ENCODE data around the gene TRIM52.
"Not testable (repeated sequence)": the region's sequence is repeated elsewhere in the genome, so short reads cannot be mapped to it uniquely, and the experiment has no call there.

Gene TRIM52

DNA sequence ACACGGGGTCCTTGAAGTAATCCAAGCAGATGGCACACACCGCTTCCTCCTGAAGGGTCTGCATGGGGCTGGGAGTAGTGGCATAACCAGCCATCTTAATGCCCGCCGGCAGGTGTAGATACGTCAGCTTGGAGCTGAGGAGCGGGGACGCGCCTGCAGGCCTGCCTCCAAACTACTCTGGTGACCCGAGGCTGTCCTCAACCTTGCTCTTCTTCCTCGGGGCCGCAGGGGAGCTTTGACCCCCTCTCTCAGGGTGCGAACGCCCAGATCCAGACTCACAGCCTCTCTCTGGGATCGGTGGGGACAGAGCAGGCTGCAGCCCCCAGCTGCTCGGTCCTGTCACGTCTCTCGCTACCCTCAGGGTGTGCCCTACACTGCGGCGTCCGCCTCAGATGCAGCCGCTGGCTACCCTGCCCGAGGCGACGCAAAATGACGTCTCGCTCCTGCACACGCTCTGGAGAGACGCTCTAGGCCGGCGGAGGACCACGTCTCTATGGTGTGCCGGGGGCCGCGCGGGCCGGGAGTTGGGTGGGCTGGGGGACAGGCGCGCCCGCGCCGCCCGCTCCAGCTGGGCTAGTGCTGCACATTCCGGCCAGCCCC is at the start of gene TRIM52:
Gene TRIM52 (minus strand): TSS at position 424 of the 600 bp plus-strand sequence. CDS start 330 bp downstream, at position 94.
- Histone ChIP-seq H3K4me1 (ENCODE audit: insufficient read depth, low read length) (no peaks in the 10 kb centered on the region), H3K9me3 (ENCODE audit: control insufficient read depth, insufficient read depth, low read length) (no peaks in the 10 kb centered on the region), H3K9ac (ENCODE audit: low read depth, low read length) (peak within 1 kb of the TSS; percentile 90), H3K36me3 (ENCODE audit: insufficient read depth, low read length) (peaks cover 3% of the 10 kb centered on the region; the same call in 1 of the 2 replicates)

DNA sequence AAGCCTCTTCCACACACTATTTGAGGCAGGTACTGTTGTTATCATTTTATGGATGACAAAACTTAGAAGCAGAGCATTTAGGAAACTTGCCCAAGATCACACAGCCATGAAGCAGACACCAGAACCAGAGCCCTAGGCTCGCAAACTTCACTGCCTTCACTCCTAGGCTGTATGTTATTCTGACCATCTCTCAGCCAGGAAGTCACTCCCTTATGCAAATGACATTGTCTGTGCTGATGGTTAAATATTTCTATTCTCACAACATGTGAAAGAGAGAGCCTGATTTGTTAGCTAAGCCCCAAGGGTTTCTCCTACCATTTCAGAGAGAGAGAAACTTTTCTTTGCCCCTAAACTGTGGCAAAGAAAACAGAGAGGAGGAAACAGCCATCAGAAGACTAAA is 26.4 kb upstream of the TRIM52 start:
- not testable (repeated sequence) for H3K36me3 ChIP-seq (ENCODE audit: insufficient read depth, low read length)

DNA sequence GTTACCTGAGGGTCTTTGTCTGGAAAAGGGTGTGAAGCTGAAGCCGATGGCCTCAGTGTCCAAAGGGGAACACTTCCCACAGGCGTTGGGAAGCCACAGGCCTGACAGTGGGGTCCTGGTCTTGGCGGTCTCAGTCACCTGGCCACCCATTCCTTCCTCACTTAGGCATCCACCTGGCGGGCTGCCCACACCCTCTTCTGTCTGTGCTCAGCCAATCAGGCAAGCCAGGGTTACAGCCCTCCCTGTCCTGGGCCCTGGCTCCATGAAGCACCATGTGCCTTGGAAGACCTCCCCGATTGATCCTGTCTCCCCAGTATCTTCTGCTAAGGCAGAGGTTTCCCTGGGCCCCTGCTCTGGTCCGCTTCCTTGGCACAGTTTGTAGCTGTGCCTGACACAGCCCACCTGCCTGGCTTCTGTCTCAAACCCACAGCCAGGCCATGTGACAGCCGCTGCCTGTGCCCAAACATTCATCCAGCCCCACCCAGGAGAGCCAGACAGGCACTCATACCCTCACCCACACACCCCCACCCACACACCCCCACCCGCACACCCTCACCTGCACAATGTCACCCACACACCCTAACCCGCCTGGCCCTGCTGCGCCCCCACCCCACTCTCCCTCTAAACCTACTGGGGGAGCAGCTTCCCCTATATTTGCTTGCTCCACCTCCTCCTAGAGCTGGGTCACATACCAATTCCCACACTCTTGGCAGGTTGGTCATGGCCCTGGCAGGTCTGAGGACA is 25.2 kb upstream of the TRIM52 start:
- H3K36me3 ChIP-seq (ENCODE audit: insufficient read depth, low read length); H3K9ac ChIP-seq (ENCODE audit: low read depth, low read length); H3K9me3 ChIP-seq (ENCODE audit: control insufficient read depth, insufficient read depth, low read length); H3K4me1 ChIP-seq (ENCODE audit: insufficient read depth, low read length): not testable (repeated sequence)

More for the DNA sequence above, 26.4 kb upstream of the TRIM52 start:
- H3K4me1 ChIP-seq (ENCODE audit: insufficient read depth, low read length); H3K9ac ChIP-seq (ENCODE audit: low read depth, low read length); H3K9me3 ChIP-seq (ENCODE audit: control insufficient read depth, insufficient read depth, low read length): not testable (repeated sequence)

DNA sequence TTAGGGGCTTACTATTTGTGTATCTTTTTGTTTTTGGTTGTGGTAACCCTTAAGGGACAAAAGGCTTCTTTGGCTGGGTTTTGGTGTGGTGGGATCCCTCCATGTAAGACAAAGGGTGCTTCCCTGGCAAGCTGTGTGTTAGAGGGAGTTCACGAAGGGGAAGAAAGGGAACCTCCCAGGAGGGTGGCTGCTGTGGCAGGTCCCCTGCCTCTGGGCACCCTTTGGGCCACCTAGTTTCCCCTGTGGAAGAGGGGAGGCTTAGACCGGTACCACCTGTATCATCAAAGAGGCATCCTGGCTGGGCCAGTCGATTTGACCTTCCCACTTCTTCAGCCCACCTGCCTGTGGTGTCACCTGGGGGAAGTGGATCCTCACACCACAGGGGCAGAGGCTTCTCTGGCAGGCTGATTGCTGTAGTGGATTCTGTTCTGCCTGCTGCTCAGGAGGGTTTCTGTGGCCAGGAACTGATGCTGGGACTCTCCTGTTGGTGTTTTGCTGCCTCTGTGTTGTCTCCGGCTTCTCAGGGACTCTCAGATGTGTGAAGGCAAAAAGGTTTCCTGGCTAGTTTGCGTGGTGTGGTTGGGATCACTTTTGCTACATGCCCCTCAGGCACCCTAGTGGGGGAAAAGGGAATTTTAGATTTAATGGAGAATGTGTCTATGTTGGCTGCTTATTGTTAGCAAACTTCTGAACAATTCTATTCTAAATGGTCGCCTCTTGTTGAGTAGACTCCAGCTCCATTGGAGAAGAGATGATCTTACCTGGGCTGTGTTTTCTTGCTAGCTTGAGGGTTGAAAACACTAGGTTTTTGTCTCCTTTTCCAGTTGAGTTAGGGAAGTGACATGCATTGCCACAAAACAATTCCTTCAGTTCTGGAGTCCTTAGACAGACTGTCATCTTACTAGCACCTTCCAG is 23.2 kb upstream of the TRIM52 start:
- H3K4me1 ChIP-seq (ENCODE audit: insufficient read depth, low read length); H3K9ac ChIP-seq (ENCODE audit: low read depth, low read length); H3K36me3 ChIP-seq (ENCODE audit: insufficient read depth, low read length); H3K9me3 ChIP-seq (ENCODE audit: control insufficient read depth, insufficient read depth, low read length): not testable (repeated sequence)

DNA sequence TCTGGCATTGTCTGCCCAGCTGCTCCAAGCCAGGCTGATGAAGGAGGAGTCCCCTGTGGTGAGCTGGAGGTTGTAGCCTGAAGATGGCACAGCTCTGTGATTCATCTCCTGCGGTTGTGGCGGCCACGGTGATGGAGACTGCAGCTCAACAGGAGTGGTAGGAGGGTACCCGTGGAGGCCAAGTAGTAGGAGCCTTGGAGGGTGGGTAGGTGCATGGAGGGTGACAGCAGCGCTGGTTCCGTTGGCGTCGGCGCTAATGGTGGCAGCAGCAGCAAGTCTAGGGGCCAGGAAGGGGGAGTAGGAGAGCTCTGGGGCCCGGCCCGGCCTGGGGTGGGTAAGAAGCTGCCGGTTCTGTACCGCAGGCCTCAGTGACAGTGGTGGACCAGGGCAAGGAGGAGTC is 22.4 kb upstream of the TRIM52 start:
- Histone ChIP-seq H3K4me1 (ENCODE audit: insufficient read depth, low read length) (no peaks in the 10 kb centered on the region), H3K9me3 (ENCODE audit: control insufficient read depth, insufficient read depth, low read length) (no peaks in the 10 kb centered on the region), H3K36me3 (ENCODE audit: insufficient read depth, low read length) (no peaks in the 10 kb centered on the region), H3K9ac (ENCODE audit: low read depth, low read length) (no peak overlapping the region)

DNA sequence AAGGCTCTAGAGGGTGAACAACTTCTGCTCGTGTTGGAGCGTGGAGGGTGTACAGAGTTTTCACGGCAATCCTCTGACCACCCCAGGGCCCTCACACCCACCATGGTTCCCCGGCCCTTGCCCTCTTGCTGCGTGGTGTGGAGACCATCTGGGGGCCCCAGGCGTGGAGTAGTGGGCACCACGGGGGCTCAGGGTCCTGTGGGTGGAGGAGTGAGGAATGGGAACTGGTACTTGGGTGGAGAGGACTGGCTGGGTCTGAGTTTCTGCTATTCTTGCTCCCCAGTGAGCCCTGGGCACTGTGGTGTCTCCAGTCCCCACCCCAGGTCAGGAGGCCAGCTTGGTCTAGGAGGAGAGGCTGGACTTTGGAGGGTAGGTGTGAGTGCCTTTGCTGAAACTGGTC is 21.9 kb upstream of the TRIM52 start:
- Histone ChIP-seq H3K9ac (ENCODE audit: low read depth, low read length) (no peak overlapping the region), H3K4me1 (ENCODE audit: insufficient read depth, low read length) (no peaks in the 10 kb centered on the region), H3K36me3 (ENCODE audit: insufficient read depth, low read length) (no peaks in the 10 kb centered on the region), H3K9me3 (ENCODE audit: control insufficient read depth, insufficient read depth, low read length) (no peaks in the 10 kb centered on the region)

DNA sequence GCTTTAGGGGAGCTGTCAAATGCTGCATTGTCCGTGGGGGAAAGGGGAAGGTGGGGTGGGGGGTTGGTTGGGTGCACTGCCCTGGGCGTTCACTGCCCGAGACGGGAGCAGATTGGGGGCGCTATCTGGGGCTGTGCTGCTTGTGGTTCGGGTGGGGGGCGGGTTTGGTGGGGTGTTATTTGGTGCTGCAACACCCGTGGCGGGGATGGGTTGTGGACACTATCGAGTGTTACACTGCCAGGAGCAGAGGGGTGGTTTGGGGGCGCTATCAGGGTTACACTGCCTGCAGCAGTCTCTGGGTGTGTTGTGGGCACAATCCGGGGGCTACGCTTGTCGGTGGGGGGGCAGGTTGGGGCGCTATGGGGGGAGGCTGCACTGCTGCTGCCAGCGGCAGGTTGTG is 21.5 kb upstream of the TRIM52 start:
- H3K9ac ChIP-seq (ENCODE audit: low read depth, low read length); H3K9me3 ChIP-seq (ENCODE audit: control insufficient read depth, insufficient read depth, low read length); H3K36me3 ChIP-seq (ENCODE audit: insufficient read depth, low read length); H3K4me1 ChIP-seq (ENCODE audit: insufficient read depth, low read length): not testable (repeated sequence)

DNA sequence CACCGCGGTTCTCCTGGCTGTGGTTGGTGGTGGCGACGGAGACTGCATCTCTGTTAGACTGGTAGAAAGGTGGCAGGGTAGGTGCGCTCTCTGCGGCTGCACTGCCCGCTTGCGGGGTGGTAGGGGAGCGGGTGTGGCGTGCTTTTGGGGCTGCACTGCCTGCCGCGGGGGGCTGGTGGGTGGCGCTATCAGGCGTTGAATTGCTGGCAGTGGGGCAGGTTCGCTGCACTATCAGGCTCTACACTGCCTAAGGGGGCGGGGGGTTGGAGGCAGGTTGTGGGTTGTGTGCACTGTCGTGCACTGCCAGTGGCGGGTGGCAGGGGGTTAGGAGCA is 21.0 kb upstream of the TRIM52 start:
- H3K4me1 ChIP-seq (ENCODE audit: insufficient read depth, low read length), result no peaks in the 10 kb centered on the region
- H3K9ac ChIP-seq (ENCODE audit: low read depth, low read length), result peak overlapping the region; percentile 98; the same call in 1 of the 2 replicates
- no peaks in the 10 kb centered on the region for H3K9me3 ChIP-seq (ENCODE audit: control insufficient read depth, insufficient read depth, low read length)
- H3K36me3 ChIP-seq (ENCODE audit: insufficient read depth, low read length), result no peaks in the 10 kb centered on the region

DNA sequence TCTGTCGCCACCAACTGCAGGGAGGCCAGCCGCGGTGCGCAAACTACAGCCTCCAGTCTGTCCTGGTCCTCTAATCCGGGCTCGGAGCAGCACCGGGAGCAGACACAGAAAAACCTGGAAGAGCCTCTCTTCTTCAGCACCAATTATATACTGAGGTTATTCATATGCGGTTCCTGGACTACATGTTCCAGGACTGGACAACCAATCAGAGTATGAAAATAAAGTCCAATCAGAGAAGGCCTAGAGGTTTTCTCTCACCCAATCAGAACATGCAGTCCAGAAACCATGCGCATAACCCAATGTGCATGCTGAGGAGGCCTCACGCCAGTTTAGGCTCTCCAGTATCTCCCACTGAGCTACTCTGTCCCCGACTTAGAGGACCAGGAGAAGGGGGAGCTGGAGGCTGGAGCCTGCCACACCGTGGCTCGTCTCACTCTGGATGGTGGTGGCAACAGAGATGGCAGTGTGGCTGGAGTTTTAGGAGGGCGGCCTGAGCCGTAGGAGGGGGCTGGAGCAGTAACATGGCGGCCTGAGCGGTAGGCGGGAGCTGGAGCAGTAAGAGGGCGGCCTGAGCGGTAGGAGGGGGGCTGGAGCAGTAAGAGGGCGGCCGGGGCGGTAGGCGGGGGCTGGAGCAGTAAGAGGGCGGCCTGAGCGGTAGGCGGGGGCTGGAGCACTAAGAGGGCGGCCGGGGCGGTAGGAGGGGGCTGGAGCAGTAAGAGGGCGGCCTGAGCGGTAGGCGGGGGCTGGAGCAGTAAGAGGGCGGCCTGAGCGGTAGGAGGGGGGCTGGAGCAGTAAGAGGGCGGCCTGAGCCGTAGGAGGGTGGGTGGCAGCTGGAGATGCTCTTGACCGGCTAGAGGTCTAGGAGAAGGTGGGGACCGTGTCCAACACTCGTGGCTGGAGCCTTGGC is 20.4 kb upstream of the TRIM52 start:
- Histone ChIP-seq H3K4me1 (ENCODE audit: insufficient read depth, low read length) (no peaks in the 10 kb centered on the region), H3K9me3 (ENCODE audit: control insufficient read depth, insufficient read depth, low read length) (no peaks in the 10 kb centered on the region), H3K36me3 (ENCODE audit: insufficient read depth, low read length) (no peaks in the 10 kb centered on the region), H3K9ac (ENCODE audit: low read depth, low read length) (peak overlapping the region; percentile 98)

DNA sequence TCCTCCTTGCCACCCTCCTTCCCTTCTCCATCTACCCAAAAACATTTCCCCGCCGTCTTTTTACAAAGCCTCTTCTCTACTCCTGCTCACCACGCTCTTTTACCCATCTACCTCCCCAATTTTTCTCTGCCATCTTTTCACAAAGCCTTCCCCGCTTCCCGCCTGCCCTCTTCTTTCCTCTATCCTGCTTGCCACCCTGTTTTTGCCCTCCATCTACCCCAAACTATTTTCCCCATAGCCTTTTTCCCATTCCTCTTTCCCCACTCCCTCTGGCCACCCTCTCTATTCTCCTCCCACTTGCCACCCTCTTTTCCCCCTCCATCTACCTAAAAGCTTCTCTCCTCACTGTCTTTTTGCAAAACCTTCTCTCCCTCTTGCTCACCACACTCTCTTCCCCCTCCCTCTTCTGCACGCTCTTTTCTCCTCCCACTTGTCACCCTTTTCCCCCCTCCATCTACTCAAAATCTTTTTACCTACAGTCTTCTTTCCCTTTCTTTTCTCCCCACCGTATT is 19.4 kb upstream of the TRIM52 start:
- H3K9ac ChIP-seq (ENCODE audit: low read depth, low read length), result peak overlapping the region; percentile 98
- no peaks in the 10 kb centered on the region for H3K9me3 ChIP-seq (ENCODE audit: control insufficient read depth, insufficient read depth, low read length)
- H3K36me3 ChIP-seq (ENCODE audit: insufficient read depth, low read length), result no peaks in the 10 kb centered on the region

DNA sequence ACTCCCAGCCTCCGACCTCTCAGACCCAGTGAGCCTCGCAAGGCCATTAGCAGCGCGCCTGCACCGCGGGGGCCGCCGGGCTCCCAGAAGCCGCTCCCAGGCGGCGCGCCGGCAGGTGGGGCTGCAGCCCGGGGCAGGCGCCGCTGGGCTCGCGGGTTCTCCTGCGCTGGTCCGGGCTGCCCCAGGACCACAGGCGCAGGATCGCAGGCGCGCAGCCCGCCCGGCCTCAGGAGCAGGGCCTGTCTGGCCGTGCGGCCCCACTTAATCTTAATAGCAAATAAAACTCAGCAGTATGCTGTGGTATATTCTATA is 12.4 kb upstream of the TRIM52 start:
- H3K36me3 ChIP-seq (ENCODE audit: insufficient read depth, low read length); H3K9me3 ChIP-seq (ENCODE audit: control insufficient read depth, insufficient read depth, low read length); H3K4me1 ChIP-seq (ENCODE audit: insufficient read depth, low read length): not testable (repeated sequence)
- peak overlapping the region; percentile 44; the same call in 1 of the 2 replicates for H3K9ac ChIP-seq (ENCODE audit: low read depth, low read length)

More for the DNA sequence above, 19.4 kb upstream of the TRIM52 start:
- no peaks in the 10 kb centered on the region for H3K4me1 ChIP-seq (ENCODE audit: insufficient read depth, low read length)

DNA sequence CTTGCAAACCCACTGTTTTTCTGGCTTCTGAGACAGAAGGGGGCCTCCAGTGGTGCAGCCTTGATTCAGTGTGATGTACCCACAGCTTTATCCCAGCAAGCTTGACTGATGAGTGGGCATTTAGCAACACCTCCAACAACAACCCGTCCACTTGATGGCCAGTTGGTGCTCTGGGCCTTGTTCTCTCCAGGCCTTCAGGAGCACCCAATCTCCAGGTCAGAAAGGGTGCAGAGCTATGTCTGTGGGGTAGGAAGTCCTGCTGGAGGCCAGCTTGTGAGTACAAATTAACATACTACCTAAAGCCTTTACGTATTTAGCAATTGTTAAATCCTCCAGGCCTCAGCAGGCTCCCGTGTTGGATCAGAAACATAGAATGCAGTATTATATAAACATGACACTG is 10.1 kb upstream of the TRIM52 start:
- peaks cover 17% of the 10 kb centered on the region for H3K4me1 ChIP-seq (ENCODE audit: insufficient read depth, low read length)
- H3K9me3 ChIP-seq (ENCODE audit: control insufficient read depth, insufficient read depth, low read length), result no peaks in the 10 kb centered on the region
- H3K36me3 ChIP-seq (ENCODE audit: insufficient read depth, low read length), result no peaks in the 10 kb centered on the region
- H3K9ac ChIP-seq (ENCODE audit: low read depth, low read length), result no peak overlapping the region

DNA sequence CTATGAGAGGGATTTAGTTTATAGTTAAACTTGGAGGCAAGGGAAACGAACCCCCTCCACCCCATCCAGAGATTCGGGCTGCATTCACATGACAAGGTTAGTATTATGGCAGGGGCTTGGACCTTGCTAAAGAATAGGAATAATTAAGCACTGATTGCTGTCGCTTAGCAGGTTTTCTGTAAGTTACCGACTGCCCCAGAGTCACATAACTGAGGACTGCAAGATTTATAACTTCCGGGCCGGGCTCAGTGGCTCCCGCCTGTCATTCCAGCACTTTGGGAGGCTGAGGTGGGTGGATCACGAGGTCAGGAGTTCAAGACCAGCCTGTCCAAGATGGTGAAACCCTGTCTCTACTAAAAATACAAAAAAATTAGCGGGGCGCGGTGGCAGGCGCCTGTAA is 7.0 kb upstream of the TRIM52 start:
- peak overlapping the region; percentile 36 for H3K9ac ChIP-seq (ENCODE audit: low read depth, low read length)
- H3K9me3 ChIP-seq (ENCODE audit: control insufficient read depth, insufficient read depth, low read length); H3K36me3 ChIP-seq (ENCODE audit: insufficient read depth, low read length): not testable (repeated sequence)
- H3K4me1 ChIP-seq (ENCODE audit: insufficient read depth, low read length), result peaks cover 17% of the 10 kb centered on the region

All from ES-I3 (cell line).